K562 (cell line): ENCODE data around the gene TCP11. TPM values are rescaled to one million over a fixed set of nuclear protein-coding genes. Genes with fewer than 3 reads are reported as not detected.

Experiments used
- ARID3B ChIP-seq: fragments of 250-450 bp; sonication (Bioruptor Pico); IDR thresholded peaks from 2 replicates; pipeline ENCODE4 v1.4.0; 2020; ENCODE audit warnings: borderline replicate concordance
- BMI1 ChIP-seq: fragments of 150-350 bp; IDR thresholded peaks from 2 replicates; pipeline ENCODE4 v1.6.1; 2014; ENCODE audit warnings: low read length
- C11orf30 ChIP-seq: fragments of 450-650 bp; IDR thresholded peaks from 2 replicates; pipeline ENCODE4 v1.6.1; 2016; ENCODE audit warnings: low read depth, mild to moderate bottlenecking
- HEY1 ChIP-seq: fragments of 250-450 bp; sonication (Bioruptor Pico); IDR thresholded peaks from 2 replicates; pipeline ENCODE4 v1.5.0; 2020; ENCODE audit warnings: mild to moderate bottlenecking, moderate library complexity, borderline replicate concordance
- HINFP ChIP-seq: fragments of 450-650 bp; conservative IDR thresholded peaks from 2 replicates; pipeline ENCODE4 v1.6.1; 2016; ENCODE audit warnings: missing genetic modification characterization, low read depth, mild to moderate bottlenecking, control low read depth, missing compliant biosample characterization
- MBD2 ChIP-seq: sonication (generic); IDR thresholded peaks from 2 replicates; pipeline ENCODE4 v1.6.1; 2016; ENCODE audit warnings: low read depth, borderline replicate concordance
- PATZ1 ChIP-seq: fragments of 250-450 bp; sonication (Bioruptor Pico); IDR thresholded peaks from 2 replicates; pipeline ENCODE4 v1.5.0; 2020; ENCODE audit warnings: mild to moderate bottlenecking, borderline replicate concordance
- VEZF1 ChIP-seq: fragments of 200-800 bp; sonication (Bioruptor generic); IDR thresholded peaks from 2 replicates; pipeline ENCODE4 v1.6.1; 2017; ENCODE audit warnings: missing genetic modification characterization, missing compliant biosample characterization
- ZBTB11 ChIP-seq, 3 experiments: fragments of 200-800 bp in 1 of 3; fragments of 250-450 bp in 1 of 3; fragments of 450-650 bp in 1 of 3; sonication (Bioruptor Pico) in 1 of 3; sonication (Bioruptor generic) in 1 of 3; formaldehyde crosslinking in 1 of 3; IDR thresholded peaks; 2 replicates each; pipeline versions ENCODE4 v1.6.1 to v1.8.0; 2016 to 2022; ENCODE audit warnings: mild to moderate bottlenecking in 2 of 3, missing genetic modification characterization in 2 of 3, missing compliant biosample characterization in 1 of 3, moderate library complexity in 1 of 3
- ZBTB2 ChIP-seq: fragments of 450-650 bp; IDR thresholded peaks from 2 replicates; pipeline ENCODE4 v1.6.1; 2016; ENCODE audit warnings: antibody characterized with exemption
- ZNF184 ChIP-seq: sonication (generic); formaldehyde crosslinking; IDR thresholded peaks from 2 replicates; pipeline ENCODE4 v1.5.0; 2020; ENCODE audit warnings: missing genetic modification reagents
- ZNF24 ChIP-seq: fragments of 450-650 bp; IDR thresholded peaks from 2 replicates; pipeline ENCODE4 v1.6.1; 2016
- polyA plus RNA-seq, 8 experiments: library from polyadenylated mRNA; depleted of rRNA in 4 of 8; stranded (reverse) in 5 of 8; unstranded in 3 of 8; fragments of >200 nt; fragmentation: Nextera tagmentation in 2 of 8; fragmentation: Illumina TruSeq in 1 of 8; extraction: Ambion mirVana in 2 of 8; extraction: Trizol in 1 of 8; gene quantifications; 2 replicates each; pipeline versions ENCODE4 v1.2.1 to v1.2.3, GENCODE V29; 2011 to 2014; ENCODE audit warnings: inconsistent platforms in 1 of 8, missing spikeins in 1 of 8
- total RNA-seq, 7 experiments: library from RNA; depleted of rRNA in 6 of 7; stranded (reverse); fragments of >200 nt in 6 of 7; fragmentation: Illumina TruSeq in 2 of 7; extraction: Trizol in 2 of 7; gene quantifications; 2 replicates each; pipeline versions ENCODE4 v1.2.1 to v1.2.3, GENCODE V29; 2011 to 2021; ENCODE audit warnings: low replicate concordance in 1 of 7

TCP11 gene
- total and polyA plus RNA-seq, 9 of the 15 experiments (the other 6 are each of a cell fraction or from before 2014, with no cell fraction given), result not detected

- TF ChIP-seq ZBTB2 (no peak), BMI1 (no peak), ZBTB11 (CRISPR knock-in tag; IDR thresholded peaks at IDR 0.05) (no peak), ZNF24 (no peak), HINFP (tag) (no peak), PATZ1 (CRISPR knock-in tag) (no peak), ARID3B (CRISPR knock-in tag) (no peak), MBD2 (no peak), C11orf30 (no peak), ZNF184 (CRISPR knock-in tag) (no peak), VEZF1 (peak; percentile 41), HEY1 (CRISPR knock-in tag) (no peak)
These were observed at the start of gene TCP11 (continued) for GRCh38 chr6:35141007-35141655.
